IMR-90 (cell line): ENCODE data around the gene MRPS15. TPM values are rescaled to one million over a fixed set of nuclear protein-coding genes. Genes with fewer than 3 reads are reported as not detected.

Experiments
- ATAC-seq: fragments of 200-7000 bp; cut with Tn5 transposase; 2 replicates; pipeline ENCODE4 v1.9.1; 2020; ENCODE audit warnings: low read depth, mild to moderate bottlenecking, moderate library complexity
- BruUV-seq: library from RNA; stranded (reverse); fragments of 400-500 nt; replicated peaks from 2 replicates; lab custom pipeline; 2021; lab: Mats Ljungman, UMichigan
- CTCF ChIA-PET: fragments of 300-600 bp; formaldehyde crosslinking; extraction: SDS; loops from one replicate; lab custom pipeline; 2021; ENCODE audit warnings: antibody characterized with exemption; lab: Yijun Ruan, JAX
- POLR2A ChIA-PET: fragments of 300-600 bp; sonication (Branson Sonifier 250); formaldehyde crosslinking; loops from one replicate; lab custom pipeline; 2022; ENCODE audit warnings: antibody characterized with exemption; ENCODE audit not compliant: unreplicated experiment; lab: Charles Lee
- DNase-seq: peaks from one replicate; pipeline ENCODE4 v3.0.0; 2013
- H2AFZ ChIP-seq: replicated peaks from 2 replicates; pipeline ENCODE3; 2013; ENCODE audit warnings: low read length, mild to moderate bottlenecking; ENCODE audit not compliant: poor library complexity
- H2AK5ac ChIP-seq: 2 replicates; pipeline ENCODE4 v1.6.1; 2013; ENCODE audit warnings: low read depth, low read length, inconsistent platforms
- H2AK9ac ChIP-seq: replicated peaks from 2 replicates; pipeline ENCODE3; 2013; ENCODE audit warnings: mild to moderate bottlenecking, low read depth, low read length, moderate library complexity; ENCODE audit not compliant: poor library complexity
- H2BK120ac ChIP-seq: 2 replicates; pipeline ENCODE4 v1.6.1; 2013; ENCODE audit warnings: low read depth, low read length, inconsistent platforms
- H2BK15ac ChIP-seq: 3 replicates; pipeline ENCODE4 v1.6.1; 2013; ENCODE audit warnings: low read depth, low read length, inconsistent platforms
- H2BK20ac ChIP-seq: 2 replicates; pipeline ENCODE4 v1.6.1; 2013; ENCODE audit warnings: low read depth, mild to moderate bottlenecking, inconsistent platforms, low read length, moderate library complexity
- H2BK5ac ChIP-seq: 2 replicates; pipeline ENCODE4 v1.6.1; 2013; ENCODE audit warnings: mild to moderate bottlenecking, low read depth, low read length, inconsistent platforms; ENCODE audit not compliant: poor library complexity, severe bottlenecking
- H3K14ac ChIP-seq: replicated peaks from 2 replicates; pipeline ENCODE4 v1.6.1; 2013; ENCODE audit warnings: low read depth, low read length, inconsistent platforms
- H3K18ac ChIP-seq: 2 replicates; pipeline ENCODE4 v1.6.1; 2013; ENCODE audit warnings: low read depth, low read length, control low read depth
- H3K23ac ChIP-seq: 2 replicates; pipeline ENCODE4 v1.6.1; 2013; ENCODE audit warnings: low read depth, low read length, inconsistent platforms
- H3K27ac ChIP-seq: 2 replicates; pipeline ENCODE4 v1.5.1; 2013; ENCODE audit warnings: mild to moderate bottlenecking, control low read depth, low read length; ENCODE audit not compliant: insufficient read depth
- H3K27me3 ChIP-seq: 2 replicates; pipeline ENCODE4 v1.6.1; 2013; ENCODE audit warnings: low read length; ENCODE audit not compliant: control insufficient read depth, insufficient read depth
- H3K36me3 ChIP-seq: 2 replicates; pipeline ENCODE4 v1.6.1; 2013; ENCODE audit warnings: low read length, mixed read lengths; ENCODE audit not compliant: control insufficient read depth, insufficient read depth
- H3K4ac ChIP-seq: 2 replicates; pipeline ENCODE4 v1.6.1; 2013; ENCODE audit warnings: low read depth, low read length, inconsistent platforms
- H3K4me1 ChIP-seq: 2 replicates; pipeline ENCODE4 v1.6.1; 2013; ENCODE audit warnings: low read length, mixed read lengths; ENCODE audit not compliant: control insufficient read depth, insufficient read depth
- H3K4me2 ChIP-seq: 2 replicates; pipeline ENCODE4 v1.6.1; 2013; ENCODE audit warnings: low read depth, mild to moderate bottlenecking, control low read depth, low read length, moderate library complexity
- H3K4me3 ChIP-seq: 2 replicates; pipeline ENCODE4 v1.5.1; 2013; ENCODE audit warnings: low read depth, mild to moderate bottlenecking, control low read depth, low read length, moderate library complexity; ENCODE audit not compliant: insufficient read depth
- H3K56ac ChIP-seq: 2 replicates; pipeline ENCODE4 v1.6.1; 2013; ENCODE audit warnings: low read length, inconsistent platforms; ENCODE audit not compliant: insufficient read depth; ENCODE audit errors: extremely low read depth
- H3K79me1 ChIP-seq, 2 experiments: 2 replicates each; pipeline ENCODE4 v1.6.1; 2013; ENCODE audit warnings: low read length in 2 of 2, inconsistent platforms in 1 of 2, low read depth in 1 of 2
- H3K9ac ChIP-seq: 2 replicates; pipeline ENCODE4 v1.6.1; 2013; ENCODE audit warnings: low read depth, low read length, control low read depth
- H3K9me1 ChIP-seq: 2 replicates; pipeline ENCODE4 v1.6.1; 2013; ENCODE audit warnings: low read length, inconsistent platforms; ENCODE audit not compliant: insufficient read depth
- H3K9me3 ChIP-seq: 2 replicates; pipeline ENCODE4 v1.6.1; 2013; ENCODE audit warnings: low read length; ENCODE audit not compliant: control insufficient read depth, insufficient read depth
- H4K20me1 ChIP-seq: 2 replicates; pipeline ENCODE4 v1.6.1; 2013; ENCODE audit warnings: low read length, inconsistent platforms; ENCODE audit not compliant: insufficient read depth
- H4K5ac ChIP-seq: 2 replicates; pipeline ENCODE4 v1.6.1; 2013; ENCODE audit warnings: mild to moderate bottlenecking, low read depth, low read length, control low read depth
- H4K8ac ChIP-seq, 2 experiments: 2 replicates each; pipeline ENCODE4 v1.6.1; 2013; ENCODE audit warnings: low read depth in 2 of 2, low read length in 2 of 2, control low read depth in 1 of 2, inconsistent platforms in 1 of 2
- H4K91ac ChIP-seq: 2 replicates; pipeline ENCODE4 v1.6.1; 2013; ENCODE audit warnings: low read depth, low read length, inconsistent platforms; ENCODE audit not compliant: insufficient read depth
- BHLHE40 ChIP-seq: fragments of 150-350 bp; IDR thresholded peaks from 2 replicates; pipeline ENCODE4 v1.6.1; 2016; ENCODE audit warnings: mild to moderate bottlenecking, low read depth, low read length
- MAZ ChIP-seq: IDR thresholded peaks from 2 replicates; pipeline ENCODE4 v1.6.1; 2012; ENCODE audit warnings: low read depth, mild to moderate bottlenecking, low read length, improper control_type of control experiment, moderate library complexity, borderline replicate concordance
- WGBS, 2 experiments: methylation state at CpG; one replicate each; pipeline versions ENCODE4 v1.1.5 to v1.1.7; 2013; ENCODE audit warnings: missing lambda C conversion rate in 2 of 2; ENCODE audit not compliant: insufficient read length in 1 of 2; ENCODE audit errors: extremely low coverage in 2 of 2; 5-methylcytosine and 5-hydroxymethylcytosine counted together
- dilution Hi-C: fragments of 300-500 bp; cut with HindIII; formaldehyde crosslinking; loops from one replicate; pipeline ENCODE4 v1.14.3; 2018; ENCODE audit warnings: low sequenced_read_pairs; ENCODE audit not compliant: unreplicated experiment
- in situ Hi-C: fragments of 300-500 bp; cut with MboI; formaldehyde crosslinking; loops from 3 replicates; pipeline ENCODE4 v1.14.3; 2019; ENCODE audit warnings: low sequenced_read_pairs, inconsistent platforms, mixed read lengths
- intact Hi-C: fragments of 100-400 bp; cut with micrococcal nuclease; formaldehyde crosslinking; loops from 2 replicates; pipeline ENCODE4 v1.10.0; 2022
- polyA plus RNA-seq, 3 experiments: library from polyadenylated mRNA; depleted of rRNA; stranded (reverse); fragments of >200 nt; gene quantifications; 2 replicates each; pipeline ENCODE4 v1.2.3, GENCODE V29; 2012; ENCODE audit warnings: low replicate concordance in 1 of 3
- total RNA-seq: library from RNA; depleted of rRNA; stranded (reverse); fragments of >200 nt; gene quantifications from 2 replicates; pipeline ENCODE4 v1.2.3, GENCODE V29; 2012

The MRPS15 gene
- total and polyA plus RNA-seq, 2 of the 4 experiments (the other 2 are of a cell fraction) = 46.1 to 77.9 TPM

GRCh38 chr1:36425791-36426190 is 38.4 kb downstream of the MRPS15 start:
- dilution Hi-C loops = no loop called here
- POLR2A ChIA-PET = no interaction called here
- WGBS, 2 experiments = 73% methylated on average over 3 of the region's 4 CpGs; no CpG with 5 or more reads in 1 of the 2 experiments
- Histone ChIP-seq H3K18ac (no peak overlapping the region), H2AK5ac (no peak overlapping the region), H3K56ac (no peak overlapping the region), H3K4ac (no peak overlapping the region), H2AFZ (no peak overlapping the region), H3K36me3 (peaks cover 4% of the 10 kb centered on the region), H3K9me3 (no peaks in the 10 kb centered on the region), H3K14ac (no peak overlapping the region), H4K91ac (no peak overlapping the region), H2BK5ac (no peak overlapping the region), H3K4me3 (no peak overlapping the region), H2BK120ac (no peak overlapping the region), H3K4me1 (peaks cover 3% of the 10 kb centered on the region; the same call in 1 of the 2 replicates), H3K9me1 (no peaks in the 10 kb centered on the region), H4K5ac (no peak overlapping the region), H4K20me1 (no peaks in the 10 kb centered on the region), H2BK20ac (no peak overlapping the region), H3K4me2 (no peak overlapping the region), H3K27ac (no peak overlapping the region), H4K8ac (no peak overlapping the region), H3K79me1 (no peaks in the 10 kb centered on the region), H3K27me3 (no peaks in the 10 kb centered on the region), H2AK9ac (no peak overlapping the region), H2BK15ac (no peak overlapping the region), H3K23ac (no peak overlapping the region), H3K9ac (no peak overlapping the region)
- in situ Hi-C loops = no loop called here
- CTCF ChIA-PET = interaction anchor here (1.1 kb wide), 1 partner anchor 57 kb away, joined by 5 read pairs; no protein-coding TSS in a partner anchor
- TF ChIP-seq BHLHE40 (0 out of 2 replicates have a peak, but pooled peaks have one; percentile 5), MAZ (no peak)
- BruUV-seq = no TSS peak
- DNase-seq (peak; percentile 25), ATAC-seq (no peak)
- intact Hi-C loops = no loop called here
